Karpas-422 (cell line): ENCODE measurements around the gene TRPV3. TPM values are rescaled to one million over a fixed set of nuclear protein-coding genes. Genes with fewer than 3 reads are reported as not detected.
"Not testable (repeated sequence)": the region's sequence is repeated elsewhere in the genome, so short reads cannot be mapped to it uniquely, and the experiment has no call there.

Experiments
- DNase-seq: peaks from one replicate; pipeline ENCODE4 v3.0.0-alpha.2; 2015
- H2AFZ ChIP-seq: fragments of 200-600 bp; sonication (generic); 2 replicates; pipeline ENCODE4 v1.6.1; 2014; ENCODE audit warnings: antibody characterized with exemption, low read length, mixed read lengths
- H3K27ac ChIP-seq: fragments of 200-600 bp; sonication (generic); 2 replicates; pipeline ENCODE4 v1.5.1; 2014; ENCODE audit warnings: mild to moderate bottlenecking, low read length, moderate library complexity
- H3K27me3 ChIP-seq: fragments of 200-600 bp; sonication (generic); 2 replicates; pipeline ENCODE4 v1.6.1; 2014; ENCODE audit warnings: low read length, mixed read lengths
- H3K36me3 ChIP-seq: fragments of 200-600 bp; sonication (generic); 2 replicates; pipeline ENCODE4 v1.6.1; 2014; ENCODE audit warnings: low read length, mixed read lengths; ENCODE audit not compliant: insufficient read depth
- H3K4me1 ChIP-seq: fragments of 200-600 bp; sonication (generic); 2 replicates; pipeline ENCODE4 v1.6.1; 2014; ENCODE audit warnings: mild to moderate bottlenecking, low read length, mixed read lengths
- H3K4me2 ChIP-seq: fragments of 200-600 bp; sonication (generic); 2 replicates; pipeline ENCODE4 v1.6.1; 2014; ENCODE audit warnings: low read length, low read depth, mild to moderate bottlenecking; ENCODE audit not compliant: poor library complexity, severe bottlenecking
- H3K4me3 ChIP-seq: fragments of 200-600 bp; sonication (generic); 2 replicates; pipeline ENCODE4 v1.5.1; 2014; ENCODE audit warnings: mild to moderate bottlenecking, antibody characterized with exemption, low read length, mixed read lengths
- H3K79me2 ChIP-seq: fragments of 200-600 bp; sonication (generic); 2 replicates; pipeline ENCODE4 v1.6.1; 2014; ENCODE audit warnings: mild to moderate bottlenecking, low read length, mixed read lengths
- H3K9ac ChIP-seq: fragments of 200-600 bp; sonication (generic); 2 replicates; pipeline ENCODE4 v1.6.0; 2014; ENCODE audit warnings: low read length
- H3K9me2 ChIP-seq: fragments of 200-600 bp; sonication (generic), shearing (Covaris generic); replicated peaks from 2 replicates; pipeline ENCODE4 v1.6.0; 2014; ENCODE audit warnings: mild to moderate bottlenecking, low read length, moderate library complexity; ENCODE audit not compliant: insufficient read depth
- H3K9me3 ChIP-seq: fragments of 300-700, 200-600 bp; sonication (generic); 2 replicates; pipeline ENCODE4 v1.6.1; 2014; ENCODE audit warnings: low read length, mixed read lengths
- H4K20me1 ChIP-seq: fragments of 200-600 bp; sonication (generic); 2 replicates; pipeline ENCODE4 v1.6.1; 2014; ENCODE audit warnings: mild to moderate bottlenecking, antibody characterized with exemption, low read length, low read depth; ENCODE audit not compliant: insufficient read depth
- total RNA-seq: library from RNA; depleted of rRNA; stranded (reverse); fragments of >200 nt; shearing (Covaris generic); gene quantifications from 2 replicates; pipeline ENCODE4 v1.2.3, GENCODE V29; 2014; ENCODE audit warnings: low replicate concordance

Gene TRPV3
- total RNA-seq, 1 experiment from 2014 or later: 1.4 TPM

- no peak overlapping the region for H3K27ac ChIP-seq
- H3K4me1 ChIP-seq: no peaks in the 10 kb centered on the region
- DNase-seq: no peak
- H2AFZ ChIP-seq: no peak overlapping the region
- no peaks in the 10 kb centered on the region; the same call in 1 of the 2 replicates for H3K36me3 ChIP-seq
- no peaks in the 10 kb centered on the region for H3K9me3 ChIP-seq
- H3K79me2 ChIP-seq: no peaks in the 10 kb centered on the region
- no peaks in the 10 kb centered on the region for H3K9me2 ChIP-seq
- H3K27me3 ChIP-seq: no peaks in the 10 kb centered on the region
- no peak overlapping the region for H3K9ac ChIP-seq
- no peaks in the 10 kb centered on the region for H4K20me1 ChIP-seq
- H3K4me3 ChIP-seq: no peak overlapping the region
- no peak overlapping the region for H3K4me2 ChIP-seq
Measured at GRCh38 chr17:3583456-3583855, 25.8 kb upstream of the TRPV3 start.

- Histone ChIP-seq H3K4me1 (no peaks in the 10 kb centered on the region), H3K4me2 (no peak overlapping the region), H3K9me2 (no peaks in the 10 kb centered on the region), H2AFZ (no peak overlapping the region), H3K36me3 (no peaks in the 10 kb centered on the region; the same call in 1 of the 2 replicates), H4K20me1 (no peaks in the 10 kb centered on the region), H3K9ac (no peak overlapping the region), H3K27me3 (no peaks in the 10 kb centered on the region), H3K4me3 (no peak overlapping the region), H3K27ac (no peak overlapping the region), H3K79me2 (no peaks in the 10 kb centered on the region), H3K9me3 (no peaks in the 10 kb centered on the region)
- no peak for DNase-seq
Measured at GRCh38 chr17:3582915-3583314, 25.3 kb upstream of the TRPV3 start.

GRCh38 chr17:3578667-3579066 lies 21.1 kb upstream of the TRPV3 start:
- not testable (repeated sequence) for H4K20me1 ChIP-seq, DNase-seq

GRCh38 chr17:3576970-3577369 lies 19.4 kb upstream of the TRPV3 start:
- no peak overlapping the region for H3K4me3 ChIP-seq
- no peaks in the 10 kb centered on the region; the same call in 1 of the 2 replicates for H3K36me3 ChIP-seq
- H3K9me2 ChIP-seq: no peaks in the 10 kb centered on the region
- H4K20me1 ChIP-seq: no peaks in the 10 kb centered on the region
- no peak overlapping the region for H3K4me2 ChIP-seq
- H3K4me1 ChIP-seq: no peaks in the 10 kb centered on the region
- no peaks in the 10 kb centered on the region for H3K79me2 ChIP-seq
- no peak for DNase-seq
- H2AFZ ChIP-seq: no peak overlapping the region
- H3K27ac ChIP-seq: no peak overlapping the region
- H3K27me3 ChIP-seq: no peaks in the 10 kb centered on the region
- no peaks in the 10 kb centered on the region for H3K9me3 ChIP-seq
- no peak overlapping the region for H3K9ac ChIP-seq

More at GRCh38 chr17:3578667-3579066, 21.1 kb upstream of the TRPV3 start:
- not testable (repeated sequence) for H3K9ac ChIP-seq, H3K27me3 ChIP-seq, H3K4me3 ChIP-seq, H3K4me2 ChIP-seq, H3K36me3 ChIP-seq, H3K27ac ChIP-seq, H3K4me1 ChIP-seq, H3K9me2 ChIP-seq, H3K9me3 ChIP-seq, H2AFZ ChIP-seq, H3K79me2 ChIP-seq

DNA sequence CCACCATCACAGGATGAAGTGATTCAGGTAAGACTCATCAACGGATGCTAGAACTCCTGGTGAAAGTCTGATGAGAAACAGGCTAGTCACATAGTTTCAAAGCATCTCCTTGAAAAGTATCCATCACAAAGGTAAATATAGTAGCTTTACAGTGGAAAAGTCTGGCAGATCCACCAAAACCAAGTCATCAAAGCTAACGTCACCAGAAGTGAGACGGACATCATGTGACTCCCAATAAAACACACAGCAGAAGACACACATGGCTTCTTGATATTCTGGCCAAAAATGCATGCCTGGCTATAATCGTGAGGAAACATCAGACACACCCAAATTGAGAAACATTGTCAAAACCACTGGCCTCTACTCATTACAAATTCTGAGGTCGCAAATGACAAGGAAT lies 17.9 kb upstream of the TRPV3 start:
- Histone ChIP-seq H3K9me2 (no peaks in the 10 kb centered on the region), H3K36me3 (no peaks in the 10 kb centered on the region; the same call in 1 of the 2 replicates), H3K4me2 (no peak overlapping the region), H3K79me2 (no peaks in the 10 kb centered on the region), H4K20me1 (no peaks in the 10 kb centered on the region), H3K4me3 (no peak overlapping the region), H3K4me1 (no peaks in the 10 kb centered on the region), H3K27ac (no peak overlapping the region), H3K9ac (no peak overlapping the region), H3K9me3 (no peaks in the 10 kb centered on the region), H3K27me3 (no peaks in the 10 kb centered on the region), H2AFZ (no peak overlapping the region)
- DNase-seq: no peak

- H3K27ac ChIP-seq: no peak overlapping the region
- no peaks in the 10 kb centered on the region for H3K4me1 ChIP-seq
- H4K20me1 ChIP-seq: no peaks in the 10 kb centered on the region
- H3K4me2 ChIP-seq: no peak overlapping the region
- H3K79me2 ChIP-seq: no peaks in the 10 kb centered on the region
- no peaks in the 10 kb centered on the region for H3K27me3 ChIP-seq
- no peak overlapping the region for H2AFZ ChIP-seq
- H3K9me3 ChIP-seq: no peaks in the 10 kb centered on the region
- no peaks in the 10 kb centered on the region for H3K9me2 ChIP-seq
- H3K36me3 ChIP-seq: no peaks in the 10 kb centered on the region
- no peak for DNase-seq
- H3K9ac ChIP-seq: no peak overlapping the region
- no peak overlapping the region for H3K4me3 ChIP-seq
Measured at GRCh38 chr17:3574231-3574630, 16.6 kb upstream of the TRPV3 start.

DNA sequence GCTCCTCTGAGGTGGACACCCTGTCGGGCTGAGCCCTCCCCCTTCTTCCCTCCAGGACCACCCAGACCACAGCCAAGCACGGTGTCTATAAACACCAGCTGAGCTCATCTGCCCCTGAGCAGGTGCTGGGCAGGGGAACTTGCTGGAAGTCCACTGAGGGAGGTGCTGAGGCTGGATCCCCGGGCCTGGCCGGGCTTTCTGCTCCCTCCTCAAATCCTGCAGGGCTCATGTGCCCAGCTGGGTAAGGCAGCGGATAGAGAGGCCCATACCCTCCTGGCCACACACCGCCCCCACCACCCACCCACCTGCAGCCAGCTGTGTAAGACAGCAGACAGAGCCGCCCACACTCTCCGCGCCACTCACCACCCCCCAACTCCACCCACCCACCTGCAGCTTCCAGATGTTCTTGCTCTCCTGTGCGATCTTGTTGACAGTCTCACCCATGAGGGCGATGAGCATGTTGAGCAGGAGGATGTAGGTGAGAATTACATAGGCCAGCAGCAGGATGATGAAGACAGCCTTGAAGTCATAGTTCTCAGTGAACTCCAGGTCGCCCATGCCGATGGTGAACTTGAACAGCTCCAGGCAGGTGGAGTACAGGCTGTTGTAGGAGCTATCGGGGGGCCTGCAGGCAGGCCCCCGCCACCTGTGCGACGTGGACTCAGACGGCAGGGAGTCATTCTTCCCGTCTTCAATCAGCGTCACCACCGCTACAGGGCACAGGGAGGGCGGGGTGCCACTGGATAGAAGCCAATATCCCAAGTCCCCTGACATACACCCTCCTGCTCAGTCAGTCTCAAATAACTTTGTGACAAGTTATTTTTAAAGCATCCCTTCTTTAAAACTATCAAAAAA lies 15.9 kb upstream of the TRPV3 start:
- DNase-seq: no peak
- Histone ChIP-seq H2AFZ (no peak overlapping the region), H3K4me3 (no peak overlapping the region), H4K20me1 (no peaks in the 10 kb centered on the region), H3K27ac (no peak overlapping the region), H3K9me2 (no peaks in the 10 kb centered on the region), H3K9me3 (no peaks in the 10 kb centered on the region), H3K4me1 (no peaks in the 10 kb centered on the region), H3K4me2 (no peak overlapping the region), H3K9ac (no peak overlapping the region), H3K79me2 (no peaks in the 10 kb centered on the region), H3K27me3 (no peaks in the 10 kb centered on the region), H3K36me3 (no peaks in the 10 kb centered on the region)

DNA sequence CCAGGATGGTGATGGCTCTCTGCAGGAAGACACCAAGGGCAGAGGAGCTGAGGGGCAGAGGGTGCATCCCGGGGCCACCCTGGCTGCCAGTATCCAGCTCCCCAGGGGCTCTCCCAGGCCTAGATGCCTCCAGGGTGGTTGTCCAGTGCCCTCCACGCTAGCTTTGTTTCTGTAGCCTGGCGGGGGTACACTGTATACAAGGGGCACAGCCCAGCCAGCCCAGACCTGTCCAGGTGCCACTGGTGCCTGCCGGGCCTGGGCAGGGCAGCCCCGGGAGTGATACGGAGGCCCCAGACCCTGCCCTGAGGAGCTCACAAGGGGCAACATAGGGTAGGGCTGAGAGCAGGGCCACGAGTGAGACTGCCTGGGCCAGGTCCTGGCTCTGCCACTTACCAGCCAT lies 14.6 kb upstream of the TRPV3 start:
- no peaks in the 10 kb centered on the region for H3K9me2 ChIP-seq

More for the DNA sequence above, 14.6 kb upstream of the TRPV3 start:
- Histone ChIP-seq H4K20me1 (no peaks in the 10 kb centered on the region), H3K36me3 (no peaks in the 10 kb centered on the region), H3K4me1 (no peaks in the 10 kb centered on the region), H3K4me3 (no peak overlapping the region), H3K9me3 (no peaks in the 10 kb centered on the region), H3K4me2 (no peak overlapping the region), H3K79me2 (no peaks in the 10 kb centered on the region), H3K27ac (no peak overlapping the region), H3K27me3 (no peaks in the 10 kb centered on the region), H3K9ac (no peak overlapping the region), H2AFZ (no peak overlapping the region)
- DNase-seq: no peak
